T-cell (primary cell): Measurements from ENCODE around the gene DNAJC17. TPM values are rescaled to one million over a fixed set of nuclear protein-coding genes. Genes with fewer than 3 reads are reported as not detected.

ENCODE experiments used
- ATAC-seq, 4 experiments: fragments of 200-7000 bp in 3 of 4; fragments of 150-1000 bp in 1 of 4; cut with Tn5 transposase; replicated peaks in 1 of 4; 1 replicate in 3 of 4; 2 replicates in 1 of 4; pipeline ENCODE4 v1.10.0; 2021; ENCODE audit warnings: moderate library complexity in 3 of 4, mild to moderate bottlenecking in 2 of 4, moderate number of reproducible peaks in 1 of 4
- CTCF ChIA-PET, 2 donors: fragments of 300-600 bp; sonication (Branson Sonifier 250); formaldehyde crosslinking; loops; one replicate each; lab custom pipeline; 2022; ENCODE audit warnings: antibody characterized with exemption in 2 of 2; lab: Charles Lee
- POLR2A ChIA-PET, 2 donors: fragments of 300-600 bp; sonication (Branson Sonifier 250); formaldehyde crosslinking; loops; one replicate each; lab custom pipeline; 2022; ENCODE audit warnings: antibody characterized with exemption in 2 of 2; lab: Charles Lee
- DNase-seq, 35 experiments: peaks; one replicate each; pipeline versions ENCODE4 v3.0.0 to v3.0.0-alpha.2; 2013 to 2023
- H3K27ac ChIP-seq: one replicate; pipeline ENCODE4 v1.5.1; 2013; ENCODE audit warnings: low read length
- H3K27me3 ChIP-seq, 2 experiments: replicated peaks in 1 of 2; 1 replicate in 1 of 2; 2 replicates in 1 of 2; pipeline versions ENCODE4 v1.6.1 to v1.7.0; 2013; ENCODE audit warnings: low read length in 1 of 2, mixed read lengths in 1 of 2; ENCODE audit not compliant: control insufficient read depth in 2 of 2, insufficient read depth in 2 of 2; ENCODE audit errors: extremely low read depth in 1 of 2
- H3K36me3 ChIP-seq, 2 donors: 1 replicate in 1 of 2; 2 replicates in 1 of 2; pipeline versions ENCODE4 v1.6.1 to v1.7.0; 2013; ENCODE audit warnings: low read length in 1 of 2; ENCODE audit not compliant: control insufficient read depth in 2 of 2, insufficient read depth in 1 of 2; ENCODE audit errors: extremely low read depth in 1 of 2
- H3K4me1 ChIP-seq, 2 experiments: 1 replicate in 1 of 2; 2 replicates in 1 of 2; pipeline versions ENCODE4 v1.6.1 to v1.7.0; 2013; ENCODE audit warnings: low read length in 2 of 2, mixed read lengths in 1 of 2; ENCODE audit not compliant: insufficient read depth in 2 of 2, control insufficient read depth in 1 of 2; ENCODE audit errors: extremely low read depth in 1 of 2
- H3K4me3 ChIP-seq, 2 donors: 1 replicate in 1 of 2; 2 replicates in 1 of 2; pipeline versions ENCODE4 v1.5.1 to v1.7.0; 2013; ENCODE audit warnings: mild to moderate bottlenecking in 2 of 2, low read length in 1 of 2, moderate library complexity in 1 of 2; ENCODE audit not compliant: control insufficient read depth in 1 of 2; ENCODE audit errors: extremely low read depth in 1 of 2
- H3K9me3 ChIP-seq: 2 replicates; pipeline ENCODE4 v1.7.0; 2013
- H3K27ac Mint-ChIP-seq, 2 donors: one replicate each; pipeline ENCODE4 v1.8.0; 2020 to 2021; ENCODE audit warnings: mild to moderate bottlenecking in 2 of 2, mixed read lengths in 2 of 2
- H3K27me3 Mint-ChIP-seq, 2 donors: one replicate each; pipeline ENCODE4 v1.8.0; 2021 to 2022; ENCODE audit warnings: mixed read lengths in 2 of 2
- H3K36me3 Mint-ChIP-seq: one replicate; pipeline ENCODE4 v1.8.0; 2021; ENCODE audit warnings: mixed read lengths
- H3K4me1 Mint-ChIP-seq, 3 donors: one replicate each; pipeline ENCODE4 v1.8.0; 2020 to 2022; ENCODE audit warnings: mixed read lengths in 3 of 3, mild to moderate bottlenecking in 1 of 3
- H3K4me3 Mint-ChIP-seq, 3 donors: one replicate each; pipeline ENCODE4 v1.8.0; 2020 to 2022; ENCODE audit warnings: mild to moderate bottlenecking in 3 of 3, mixed read lengths in 3 of 3, moderate library complexity in 3 of 3
- H3K9me3 Mint-ChIP-seq, 3 donors: one replicate each; pipeline ENCODE4 v1.8.0; 2020 to 2022; ENCODE audit warnings: mixed read lengths in 3 of 3
- WGBS: methylation state at CpG from one replicate; pipeline ENCODE4 v1.1.5; 2013; ENCODE audit warnings: missing lambda C conversion rate; ENCODE audit not compliant: insufficient coverage; 5-methylcytosine and 5-hydroxymethylcytosine counted together
- total RNA-seq, 35 experiments: library from RNA in 6 of 35; stranded (reverse) in 6 of 35; fragments of 120-200 nt in 1 of 35; gene quantifications; one replicate each; pipeline versions ENCODE4 v1.2.1 to v1.2.4 and lab custom pipeline; 2013 to 2026

The DNAJC17 gene
- total RNA-seq, 5 donors from 2014 or later (not counting 1 experiment from before 2014, with no cell fraction given): 33.1 to 47.5 (median 45.1) TPM

DNA sequence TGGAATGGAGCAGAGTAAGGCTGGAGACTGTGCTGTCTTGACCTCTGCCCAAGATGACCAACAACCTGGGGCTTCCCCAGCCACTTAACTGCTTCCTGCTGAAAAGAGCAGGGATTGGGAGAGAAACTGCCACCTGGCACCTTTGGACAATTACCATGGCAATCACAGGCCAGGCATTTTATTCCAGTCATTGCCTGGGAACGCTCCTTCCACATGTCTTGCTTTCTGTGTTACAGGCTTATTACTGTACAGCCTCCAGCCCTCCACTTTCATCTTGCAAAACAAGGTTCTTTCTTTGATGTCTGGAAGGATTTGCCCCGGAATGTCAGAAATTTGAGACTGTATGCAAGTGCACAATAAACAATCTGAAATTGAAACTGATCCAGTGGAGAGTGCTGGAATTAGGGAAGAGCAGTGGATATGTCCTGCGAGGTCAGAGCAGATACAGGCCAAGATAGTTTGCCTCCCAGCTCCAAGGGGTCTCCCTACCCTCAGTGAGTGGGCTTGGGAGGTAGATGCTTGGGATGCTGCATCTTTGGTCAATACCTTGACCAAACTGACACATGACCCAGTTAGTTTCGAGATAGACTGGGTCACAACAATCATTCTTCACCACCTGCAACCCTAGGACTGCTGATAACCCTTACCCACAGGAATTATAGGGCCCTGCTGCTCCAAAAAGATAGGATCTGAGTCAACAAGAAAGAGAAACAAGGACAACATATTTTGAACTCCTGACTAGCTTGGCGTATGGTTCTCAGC, 18.6 kb upstream of the DNAJC17 start:
- no peaks in the 10 kb centered on the region for H3K9me3 Mint-ChIP-seq
- Histone ChIP-seq H3K4me1 (no peaks in the 10 kb centered on the region), H3K36me3 (no peaks in the 10 kb centered on the region), H3K27ac (no peak overlapping the region), H3K9me3 (no peaks in the 10 kb centered on the region), H3K27me3 (peaks cover 0 to 10% of the 10 kb centered on the region in 2 experiments), H3K4me3 (no peak overlapping the region)
- ATAC-seq: no peak
- ChIA-PET POLR2A (no interaction called here), CTCF (no interaction called here)
- H3K4me1 Mint-ChIP-seq: no peaks in the 10 kb centered on the region
- DNase-seq: no peak
- WGBS: 75% methylated on average over 2 of the region's 5 CpGs
- peaks cover 0 to 2% of the 10 kb centered on the region in 2 donors for H3K27me3 Mint-ChIP-seq
- H3K4me3 Mint-ChIP-seq: no peak overlapping the region
- H3K27ac Mint-ChIP-seq: no peak overlapping the region
- H3K36me3 Mint-ChIP-seq: no peaks in the 10 kb centered on the region

DNA sequence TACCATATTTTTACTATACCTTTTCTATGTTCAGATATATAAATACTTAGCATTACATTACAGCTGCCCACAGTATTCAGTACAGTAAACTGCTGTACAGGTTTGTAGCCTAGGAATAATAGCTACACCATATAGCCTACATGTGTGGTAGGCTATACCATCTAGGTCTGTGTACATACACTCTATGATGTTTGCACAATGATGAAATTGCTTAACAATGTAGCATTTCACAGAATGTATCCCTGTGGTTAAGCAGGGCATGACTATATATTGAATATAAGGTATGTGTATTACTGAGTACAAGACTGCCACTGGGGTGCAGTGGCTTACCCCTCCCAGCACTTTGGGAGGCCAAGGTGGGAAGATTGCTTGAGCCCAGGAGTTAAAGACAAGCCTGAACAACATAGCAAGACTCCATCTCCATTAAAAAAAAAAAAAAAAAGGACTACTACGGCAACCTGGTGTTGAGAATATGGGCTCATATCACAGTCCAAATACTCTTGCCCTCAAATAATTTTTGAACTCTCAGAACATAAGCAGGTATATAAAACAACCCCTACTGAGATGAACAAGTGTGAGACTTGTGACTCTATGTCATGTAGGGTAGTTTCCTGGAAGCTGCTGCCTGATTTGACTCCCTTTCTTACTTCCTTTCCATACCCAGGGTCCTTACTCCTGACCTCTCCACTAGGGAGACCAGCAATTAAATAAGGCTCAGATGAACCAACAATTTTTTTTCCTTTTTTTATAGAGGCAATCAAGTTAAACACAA, 16.5 kb upstream of the DNAJC17 start:
- DNase-seq (no peak), ATAC-seq (no peak)
- POLR2A ChIA-PET: no interaction called here
- no CpG with 5 or more reads among the region's 1 CpG for WGBS
- Histone ChIP-seq H3K4me1 (no peaks in the 10 kb centered on the region), H3K4me3 (no peak overlapping the region), H3K36me3 (no peaks in the 10 kb centered on the region), H3K9me3 (no peaks in the 10 kb centered on the region), H3K27ac (no peak overlapping the region), H3K27me3 (peaks cover 0 to 11% of the 10 kb centered on the region in 2 experiments)
- Mint-ChIP-seq H3K36me3 (no peaks in the 10 kb centered on the region), H3K27me3 (peaks cover 0 to 2% of the 10 kb centered on the region in 2 donors), H3K27ac (no peak overlapping the region), H3K4me3 (no peak overlapping the region), H3K4me1 (no peaks in the 10 kb centered on the region), H3K9me3 (no peaks in the 10 kb centered on the region)
- CTCF ChIA-PET: no interaction called here

DNA sequence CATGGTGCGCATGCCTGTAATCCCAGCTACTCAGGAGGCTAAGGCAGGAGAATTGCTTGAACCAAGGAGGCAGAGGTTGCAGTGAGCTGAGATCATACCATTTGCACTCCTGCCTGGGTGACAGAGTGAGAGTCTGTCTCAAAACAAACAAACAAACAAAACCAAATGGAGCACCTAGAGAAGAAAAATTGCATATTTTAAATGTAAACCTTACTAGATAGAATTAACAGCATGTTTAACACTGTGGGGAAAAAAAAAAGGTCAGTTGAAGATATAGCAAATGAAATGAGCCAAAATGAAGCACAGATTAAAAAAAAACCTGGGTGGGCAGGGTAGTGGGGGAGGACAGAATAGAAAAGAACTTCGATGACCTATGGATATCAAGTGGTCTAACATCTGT, 13.9 kb upstream of the DNAJC17 start:
- CTCF ChIA-PET: no interaction called here
- Mint-ChIP-seq H3K36me3 (no peaks in the 10 kb centered on the region), H3K9me3 (no peaks in the 10 kb centered on the region), H3K27ac (no peak overlapping the region), H3K27me3 (peaks cover 0 to 2% of the 10 kb centered on the region in 2 donors), H3K4me3 (no peak overlapping the region), H3K4me1 (no peaks in the 10 kb centered on the region)
- ATAC-seq (no peak), DNase-seq (no peak)
- no peak overlapping the region for H3K27ac ChIP-seq
- H3K36me3 ChIP-seq: no peaks in the 10 kb centered on the region
- POLR2A ChIA-PET: interaction anchor here in 1 of 2 donors (0.5 kb wide), 1 partner anchor 120 kb away, joined by 7 read pairs; no protein-coding TSS in a partner anchor
- 100% methylated on average over 1 of the region's 2 CpGs for WGBS
- peaks cover 0 to 10% of the 10 kb centered on the region in 2 experiments for H3K27me3 ChIP-seq
- no peak overlapping the region for H3K4me3 ChIP-seq
- no peaks in the 10 kb centered on the region for H3K4me1 ChIP-seq
- H3K9me3 ChIP-seq: no peaks in the 10 kb centered on the region

DNA sequence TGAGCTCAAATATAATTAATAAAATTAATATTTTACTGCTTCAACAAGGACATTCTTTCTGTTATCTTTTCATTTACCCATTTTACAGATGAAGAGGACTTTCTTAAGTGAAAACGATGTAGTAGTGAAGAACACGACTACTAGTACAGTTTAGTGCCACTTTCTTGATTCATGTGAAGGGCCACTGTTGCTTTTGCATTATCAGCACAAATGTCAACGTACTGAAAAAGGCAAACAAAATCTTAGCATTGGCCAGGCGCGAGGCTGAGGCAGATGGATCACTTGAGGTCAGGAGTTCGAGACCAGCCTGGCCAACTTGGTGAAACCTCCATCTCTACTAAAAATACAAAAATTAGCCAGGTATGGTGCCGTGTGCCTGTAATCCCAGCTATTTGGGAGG, 11.8 kb upstream of the DNAJC17 start:
- POLR2A ChIA-PET: no interaction called here

DNA sequence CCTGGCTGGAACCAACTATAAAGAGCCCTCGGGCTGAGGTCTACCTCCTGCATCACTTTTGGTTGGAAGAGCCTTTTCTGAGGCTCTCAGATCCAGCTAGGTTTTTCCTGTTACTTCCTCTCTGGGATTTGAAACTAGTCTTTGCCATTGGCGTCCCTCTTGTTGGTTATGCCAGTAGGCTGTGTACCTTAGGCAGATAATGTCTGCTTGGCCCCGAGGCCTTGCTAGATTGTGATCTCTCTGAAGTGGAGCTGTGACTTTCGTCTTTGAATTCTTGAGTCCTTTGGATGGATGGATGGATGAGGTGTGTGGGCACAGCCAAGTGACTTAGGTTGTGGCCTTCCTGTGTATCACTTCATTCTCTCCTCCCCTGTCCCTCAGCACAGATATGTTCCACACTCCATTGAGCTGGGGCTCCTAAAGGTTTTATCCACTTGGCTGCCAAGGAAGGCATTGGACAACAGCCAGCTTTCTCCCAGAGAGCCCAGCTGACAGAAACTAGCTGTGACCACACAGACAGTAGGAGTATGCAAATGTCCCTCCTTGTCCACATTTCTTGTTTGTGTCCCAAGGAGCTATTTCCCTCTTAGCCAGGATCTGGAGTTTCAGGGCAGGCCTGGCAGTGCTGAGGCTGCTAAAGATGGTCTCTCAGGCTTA, 7.9 kb upstream of the DNAJC17 start:
- ChIA-PET CTCF (interaction anchor here in 1 of 2 donors (0.6 kb wide), 1 partner anchor 79 kb away, joined by 8 read pairs; no protein-coding TSS in a partner anchor), POLR2A (no interaction called here)
- DNase-seq (no peak), ATAC-seq (no peak)
- no peak overlapping the region for H3K4me3 ChIP-seq
- Mint-ChIP-seq H3K9me3 (no peaks in the 10 kb centered on the region), H3K4me1 (no peaks in the 10 kb centered on the region), H3K4me3 (no peak overlapping the region), H3K36me3 (peaks cover 30% of the 10 kb centered on the region), H3K27me3 (no peaks in the 10 kb centered on the region), H3K27ac (no peak overlapping the region)
- H3K27ac ChIP-seq: no peak overlapping the region
- peaks cover 20 to 33% of the 10 kb centered on the region in 2 donors for H3K36me3 ChIP-seq
- H3K27me3 ChIP-seq: no peaks in the 10 kb centered on the region
- H3K4me1 ChIP-seq: no peaks in the 10 kb centered on the region
- no peaks in the 10 kb centered on the region for H3K9me3 ChIP-seq
- 90% methylated on average over 2 of the region's 4 CpGs for WGBS

More for the DNA sequence above, 11.8 kb upstream of the DNAJC17 start:
- Histone ChIP-seq H3K4me3 (no peak overlapping the region), H3K27ac (no peak overlapping the region), H3K27me3 (peaks cover 0 to 5% of the 10 kb centered on the region in 2 experiments), H3K9me3 (no peaks in the 10 kb centered on the region), H3K36me3 (peaks cover 5 to 7% of the 10 kb centered on the region in 2 donors), H3K4me1 (no peaks in the 10 kb centered on the region)
- ATAC-seq (no peak), DNase-seq (no peak)
- Mint-ChIP-seq H3K4me3 (no peak overlapping the region), H3K9me3 (no peaks in the 10 kb centered on the region), H3K27me3 (peaks cover 0 to 2% of the 10 kb centered on the region in 2 donors), H3K27ac (no peak overlapping the region), H3K36me3 (peaks cover 11% of the 10 kb centered on the region), H3K4me1 (no peaks in the 10 kb centered on the region)
- 87% methylated on average over 5 of the region's 7 CpGs for WGBS
- CTCF ChIA-PET: no interaction called here

DNA sequence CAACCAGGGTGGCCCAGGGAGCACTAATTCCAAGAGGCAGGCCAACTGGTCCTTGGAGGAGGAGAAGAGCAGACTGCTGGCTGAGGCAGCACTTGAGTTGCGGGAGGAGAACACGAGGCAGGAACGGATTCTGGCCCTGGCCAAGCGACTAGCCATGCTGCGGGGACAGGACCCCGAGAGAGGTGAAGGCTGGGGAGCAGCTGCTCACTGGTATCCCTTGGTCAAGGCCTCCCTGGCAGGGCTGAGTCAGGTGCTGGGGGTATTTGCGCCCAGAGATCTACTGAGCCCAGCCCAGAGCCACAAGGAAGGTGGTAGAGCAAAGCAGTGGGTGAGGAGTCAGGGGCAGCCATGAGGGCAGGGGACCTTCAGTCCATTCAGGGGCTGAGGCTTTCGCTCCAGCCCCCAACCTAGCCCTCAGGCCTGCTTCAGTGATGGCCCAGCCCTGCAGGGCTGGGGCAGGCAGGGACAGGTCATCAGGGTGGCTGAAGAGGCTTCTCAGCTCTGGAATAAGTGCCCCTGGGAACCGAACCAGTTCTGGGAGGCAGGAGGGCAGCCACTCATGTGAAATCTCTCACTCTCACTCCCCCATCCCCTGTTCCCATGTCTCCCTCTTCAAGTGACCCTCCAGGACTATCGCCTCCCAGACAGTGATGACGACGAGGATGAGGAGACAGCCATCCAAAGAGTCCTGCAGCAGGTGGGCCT, 5.6 kb upstream of the DNAJC17 start:
- CTCF ChIA-PET: interaction anchor here in 1 of 2 donors (0.6 kb wide), 1 partner anchor 120 kb away, joined by 3 read pairs; no protein-coding TSS in a partner anchor
- Histone ChIP-seq H3K4me1 (peaks cover 5 to 10% of the 10 kb centered on the region in 2 experiments), H3K4me3 (no peak overlapping the region), H3K9me3 (no peaks in the 10 kb centered on the region), H3K36me3 (peaks cover 21 to 36% of the 10 kb centered on the region in 2 donors), H3K27ac (no peak overlapping the region), H3K27me3 (no peaks in the 10 kb centered on the region)
- DNase-seq (no peak), ATAC-seq (no peak)
- H3K9me3 Mint-ChIP-seq: no peaks in the 10 kb centered on the region
- H3K4me3 Mint-ChIP-seq: no peak overlapping the region
- H3K36me3 Mint-ChIP-seq: peaks cover 32% of the 10 kb centered on the region
- H3K27ac Mint-ChIP-seq: no peak overlapping the region
- 96% methylated on average over 9 of the region's 12 CpGs for WGBS
- peaks cover 6 to 11% (median 7%) of the 10 kb centered on the region in 3 donors for H3K4me1 Mint-ChIP-seq
- H3K27me3 Mint-ChIP-seq: no peaks in the 10 kb centered on the region
- POLR2A ChIA-PET: no interaction called here
